OCI-LY3 (cell line): Measurements from ENCODE around the gene ALOXE3.

Source experiments
- H2AFZ ChIP-seq: fragments of 200-600, 300-600 bp; shearing (Covaris generic); 2 replicates; pipeline ENCODE4 v1.6.0; 2014; ENCODE audit warnings: antibody characterized with exemption, low read depth, low read length
- H3K27ac ChIP-seq: fragments of 200-600, 300-600 bp; sonication (generic); 2 replicates; pipeline ENCODE4 v1.5.1; 2014; ENCODE audit warnings: mild to moderate bottlenecking, low read length, moderate library complexity, mixed read lengths
- H3K27me3 ChIP-seq: fragments of 200-600, 300-600 bp; sonication (generic); 2 replicates; pipeline ENCODE4 v1.6.1; 2014; ENCODE audit warnings: low read depth, low read length, mixed read lengths
- H3K36me3 ChIP-seq: fragments of 200-600, 300-600 bp; sonication (generic); replicated peaks from 2 replicates; pipeline ENCODE3; 2014; ENCODE audit warnings: low read depth, low read length, mixed read lengths
- H3K4me1 ChIP-seq: fragments of 300-600, 200-600 bp; sonication (generic); 2 replicates; pipeline ENCODE4 v1.6.1; 2014; ENCODE audit warnings: low read length, mixed read lengths
- H3K4me2 ChIP-seq: fragments of 200-600, 300-600 bp; sonication (generic); 2 replicates; pipeline ENCODE4 v1.6.1; 2014; ENCODE audit warnings: low read length, mixed read lengths
- H3K4me3 ChIP-seq: fragments of 300-600, 200-600 bp; sonication (generic); 2 replicates; pipeline ENCODE4 v1.5.1; 2014; ENCODE audit warnings: antibody characterized with exemption, mild to moderate bottlenecking, low read length, moderate library complexity
- H3K79me2 ChIP-seq: fragments of 300-600, 200-600 bp; shearing (Covaris generic); 2 replicates; pipeline ENCODE4 v1.6.1; 2014; ENCODE audit warnings: mild to moderate bottlenecking, low read length, mixed read lengths
- H3K9ac ChIP-seq: fragments of 300-600, 200-600 bp; shearing (Covaris generic); 2 replicates; pipeline ENCODE4 v1.6.0; 2014; ENCODE audit warnings: mild to moderate bottlenecking, low read length, moderate library complexity
- H3K9me3 ChIP-seq: fragments of 200-600, 300-600 bp; shearing (Covaris generic); 2 replicates; pipeline ENCODE4 v1.6.1; 2014; ENCODE audit warnings: low read length, mixed read lengths; ENCODE audit not compliant: insufficient read depth
- H4K20me1 ChIP-seq: fragments of 200-600, 300-600 bp; sonication (generic); 2 replicates; pipeline ENCODE4 v1.6.1; 2016; ENCODE audit warnings: low read length, mixed read lengths; ENCODE audit not compliant: insufficient read depth
- CTCF ChIP-seq: fragments of 200-600, 300-600 bp; sonication (generic); IDR thresholded peaks from 2 replicates; pipeline ENCODE4 v1.5.1; 2014; ENCODE audit warnings: antibody characterized with exemption, low read length, low read depth
- EZH2phosphoT487 ChIP-seq: fragments of 200-600 bp; shearing (Covaris generic); IDR thresholded peaks from 2 replicates; pipeline ENCODE4 v1.6.1; 2018; ENCODE audit warnings: antibody characterized with exemption, mixed run types, low read depth

ALOXE3 gene

GRCh38 chr17:8144401-8145231, 26.3 kb upstream of the ALOXE3 start:
- no peaks in the 10 kb centered on the region for H3K36me3 ChIP-seq
- H2AFZ ChIP-seq = no peak overlapping the region
- H4K20me1 ChIP-seq = no peaks in the 10 kb centered on the region
- no peak overlapping the region for H3K4me2 ChIP-seq
- no peaks in the 10 kb centered on the region for H3K4me1 ChIP-seq
- H3K27ac ChIP-seq = no peak overlapping the region
- no peak overlapping the region for H3K9ac ChIP-seq
- no peak overlapping the region for H3K4me3 ChIP-seq
- no peaks in the 10 kb centered on the region for H3K27me3 ChIP-seq
- no peak for TF ChIP-seq CTCF
- TF ChIP-seq EZH2phosphoT487 = no peak
- no peaks in the 10 kb centered on the region for H3K9me3 ChIP-seq
- no peaks in the 10 kb centered on the region for H3K79me2 ChIP-seq

GRCh38 chr17:8143581-8144400, 25.5 kb upstream of the ALOXE3 start:
- no peak overlapping the region for H3K4me2 ChIP-seq
- H3K9ac ChIP-seq = no peak overlapping the region
- no peaks in the 10 kb centered on the region for H3K4me1 ChIP-seq
- no peaks in the 10 kb centered on the region for H3K9me3 ChIP-seq
- no peak overlapping the region for H3K27ac ChIP-seq
- no peak overlapping the region for H3K4me3 ChIP-seq
- no peaks in the 10 kb centered on the region for H4K20me1 ChIP-seq
- H3K79me2 ChIP-seq = no peaks in the 10 kb centered on the region
- H2AFZ ChIP-seq = no peak overlapping the region
- no peak for TF ChIP-seq CTCF
- TF ChIP-seq EZH2phosphoT487 = no peak
- no peaks in the 10 kb centered on the region for H3K27me3 ChIP-seq
- H3K36me3 ChIP-seq = no peaks in the 10 kb centered on the region

- Histone ChIP-seq H4K20me1 (no peaks in the 10 kb centered on the region), H3K36me3 (no peaks in the 10 kb centered on the region), H3K79me2 (no peaks in the 10 kb centered on the region), H3K27me3 (no peaks in the 10 kb centered on the region), H3K27ac (no peak overlapping the region), H3K9ac (no peak overlapping the region), H3K9me3 (no peaks in the 10 kb centered on the region), H3K4me2 (no peak overlapping the region), H3K4me3 (no peak overlapping the region), H3K4me1 (no peaks in the 10 kb centered on the region), H2AFZ (no peak overlapping the region)
- TF ChIP-seq CTCF = no peak
Measured at GRCh38 chr17:8142887-8143580, 24.7 kb upstream of the ALOXE3 start.
